ENCODE data around the gene ABR.

DNA sequence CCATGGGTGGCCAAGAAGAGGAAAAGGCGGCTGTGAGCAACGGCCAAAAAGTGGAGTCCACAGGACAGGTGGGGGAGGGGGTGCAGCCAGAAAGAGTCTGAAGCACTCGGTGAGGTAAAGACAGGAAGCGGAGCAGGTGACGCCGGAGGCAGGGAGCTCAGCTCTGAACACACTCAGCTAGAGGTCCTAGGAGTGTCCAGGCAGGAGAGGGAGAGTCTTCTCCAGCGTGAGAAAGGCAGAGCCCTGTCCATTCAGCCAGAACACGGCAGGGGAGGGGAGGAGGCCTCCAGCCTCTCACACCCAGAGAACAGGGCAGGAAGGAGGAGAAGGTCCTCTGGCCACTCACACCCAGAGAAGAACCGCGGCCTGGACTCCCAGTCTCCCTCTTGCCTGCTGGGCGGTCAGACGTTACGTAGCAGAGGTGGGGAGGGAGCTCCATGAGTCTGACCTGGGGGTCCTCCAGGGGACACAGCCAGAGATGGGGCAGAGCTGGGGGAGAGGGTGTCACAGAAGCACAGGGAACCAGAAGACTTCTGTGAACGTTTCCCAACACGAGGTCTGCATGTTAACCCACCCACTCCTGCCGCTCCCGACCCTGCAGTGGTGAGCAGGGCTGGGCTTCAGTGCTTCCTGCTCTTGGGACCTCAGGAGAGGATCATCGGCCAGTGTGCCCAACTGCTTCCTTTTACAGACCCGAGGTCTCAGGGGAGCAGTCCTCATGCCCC lies 89.2 kb downstream of the ABR start:
- TF ChIP-seq, protein P1, sequence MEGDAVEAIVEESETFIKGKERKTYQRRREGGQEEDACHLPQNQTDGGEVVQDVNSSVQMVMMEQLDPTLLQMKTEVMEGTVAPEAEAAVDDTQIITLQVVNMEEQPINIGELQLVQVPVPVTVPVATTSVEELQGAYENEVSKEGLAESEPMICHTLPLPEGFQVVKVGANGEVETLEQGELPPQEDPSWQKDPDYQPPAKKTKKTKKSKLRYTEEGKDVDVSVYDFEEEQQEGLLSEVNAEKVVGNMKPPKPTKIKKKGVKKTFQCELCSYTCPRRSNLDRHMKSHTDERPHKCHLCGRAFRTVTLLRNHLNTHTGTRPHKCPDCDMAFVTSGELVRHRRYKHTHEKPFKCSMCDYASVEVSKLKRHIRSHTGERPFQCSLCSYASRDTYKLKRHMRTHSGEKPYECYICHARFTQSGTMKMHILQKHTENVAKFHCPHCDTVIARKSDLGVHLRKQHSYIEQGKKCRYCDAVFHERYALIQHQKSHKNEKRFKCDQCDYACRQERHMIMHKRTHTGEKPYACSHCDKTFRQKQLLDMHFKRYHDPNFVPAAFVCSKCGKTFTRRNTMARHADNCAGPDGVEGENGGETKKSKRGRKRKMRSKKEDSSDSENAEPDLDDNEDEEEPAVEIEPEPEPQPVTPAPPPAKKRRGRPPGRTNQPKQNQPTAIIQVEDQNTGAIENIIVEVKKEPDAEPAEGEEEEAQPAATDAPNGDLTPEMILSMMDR (IDR thresholded peaks at IDR 0.05; ENCODE audit: borderline replicate concordance, extremely low read depth, low read length, poor library complexity, severe bottlenecking), result no peak
- TF ChIP-seq EZH2 (IDR thresholded peaks at IDR 0.05; ENCODE audit: borderline replicate concordance, low read depth, low read length, severe bottlenecking), result no peak

All from DND-41 (cell line).